Skin epidermis (tissue), 12 donors: Measurements from ENCODE around the gene MGST1.

ENCODE experiments used
- H3K27ac ChIP-seq, 21 experiments: fragments of 200-600 bp; sonication (generic) in 11 of 21; one replicate each; pipeline ENCODE4 v1.5.0; 2020; ENCODE audit warnings: mild to moderate bottlenecking in 3 of 21, inconsistent platforms in 2 of 21, moderate library complexity in 2 of 21
- H3K4me3 ChIP-seq, 7 experiments: fragments of 200-600 bp; sonication (generic) in 2 of 7; one replicate each; pipeline ENCODE4 v1.5.0; 2020; ENCODE audit warnings: inconsistent platforms in 2 of 7, mild to moderate bottlenecking in 2 of 7, moderate library complexity in 1 of 7

The MGST1 gene

GRCh38 chr12:16347391-16348298, at the start of gene MGST1:
MGST1 (plus strand) TSS chr12:16347645; CDS start chr12:16354253, 6,608 bp downstream.
- peak within 1 kb of the TSS in 19 of 21 experiments; percentile 56 to 85 (median 76) for H3K27ac ChIP-seq

DNA sequence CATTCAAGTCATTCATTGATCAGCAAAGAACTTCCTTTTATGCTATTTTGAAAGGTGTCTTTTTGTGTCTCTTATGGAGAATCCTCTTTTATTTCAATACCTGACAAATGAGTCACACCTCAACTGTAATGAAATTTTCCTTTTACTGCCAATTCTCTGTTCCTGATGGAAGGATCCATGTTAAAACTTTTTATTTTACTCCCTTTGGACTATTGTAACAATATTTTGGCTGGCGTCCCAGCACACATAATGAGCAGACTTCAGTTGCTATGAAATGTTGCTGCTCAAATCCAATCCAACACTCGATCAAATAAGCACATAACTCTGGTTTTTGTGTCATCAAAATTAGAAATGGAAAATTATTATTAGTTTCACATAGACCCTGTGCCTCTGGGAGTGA, 48.0 kb upstream of the MGST1 start:
- H3K4me3 ChIP-seq: no peak overlapping the region
- H3K27ac ChIP-seq: peak overlapping the region in 1 of 21 experiments; percentile 31

More at GRCh38 chr12:16347391-16348298, at the start of gene MGST1:
- H3K4me3 ChIP-seq: peak within 1 kb of the TSS; percentile 27 to 43 (median 35)

DNA sequence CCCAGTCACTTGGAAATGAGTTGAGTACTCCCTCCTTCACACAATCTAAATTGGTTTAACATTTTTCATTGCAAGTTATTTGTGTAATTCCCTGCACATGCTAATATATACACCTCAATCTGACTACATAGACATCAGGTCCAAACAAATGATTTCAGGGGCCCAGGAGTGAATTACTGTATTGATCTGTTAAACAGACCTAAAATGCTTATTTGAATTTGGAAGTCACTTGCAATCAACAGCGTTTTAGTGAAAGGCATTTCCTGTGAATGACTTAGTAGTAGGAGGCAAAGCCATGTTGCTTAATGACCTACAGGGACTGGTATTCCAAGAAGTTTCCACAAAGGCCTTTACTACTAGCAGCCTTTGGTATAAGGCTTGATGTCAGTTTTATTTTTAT, 47.3 kb upstream of the MGST1 start:
- H3K4me3 ChIP-seq: no peak overlapping the region
- peak overlapping the region in 1 of 21 experiments; percentile 31 for H3K27ac ChIP-seq

DNA sequence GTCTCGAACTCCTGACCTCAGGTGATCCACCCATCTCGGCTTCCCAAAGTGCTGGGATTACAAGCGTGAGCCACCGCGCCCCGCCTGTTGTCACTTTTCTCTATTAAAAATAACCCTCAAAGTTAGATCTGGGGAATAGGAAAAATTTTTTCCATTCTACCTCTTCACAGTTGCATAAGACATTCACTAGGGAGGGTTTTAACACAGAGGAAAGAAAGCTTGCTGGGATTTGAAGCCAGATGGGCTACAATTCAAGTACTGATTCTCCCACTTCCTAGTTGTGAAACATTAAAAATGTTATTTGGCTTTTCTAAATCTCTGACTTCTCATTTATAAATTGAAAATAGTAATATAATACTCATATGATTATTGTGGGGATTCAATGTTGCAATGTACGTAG, 46.7 kb upstream of the MGST1 start:
- Histone ChIP-seq H3K27ac (peak overlapping the region in 1 of 21 experiments; percentile 31), H3K4me3 (no peak overlapping the region)

DNA sequence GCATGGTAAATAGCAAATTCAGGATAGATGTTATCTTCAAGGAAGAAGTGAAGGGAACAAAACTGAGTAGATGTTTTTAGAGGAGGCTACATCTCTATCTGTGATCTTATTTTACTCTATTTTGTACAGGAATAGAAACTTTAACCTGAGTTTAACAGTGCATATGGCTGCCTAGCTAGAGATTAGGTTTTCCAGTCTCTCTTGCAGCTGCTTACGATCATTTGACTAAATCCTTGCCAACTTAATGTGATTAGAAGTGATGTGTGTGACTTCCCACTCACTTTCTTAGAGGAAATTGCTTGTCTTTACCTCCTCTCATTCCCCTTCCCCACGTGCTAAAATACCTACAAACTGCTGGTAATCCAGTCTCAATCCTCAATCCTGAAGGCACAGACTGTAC, 43.5 kb upstream of the MGST1 start:
- no peak overlapping the region for H3K4me3 ChIP-seq
- no peak overlapping the region for H3K27ac ChIP-seq

DNA sequence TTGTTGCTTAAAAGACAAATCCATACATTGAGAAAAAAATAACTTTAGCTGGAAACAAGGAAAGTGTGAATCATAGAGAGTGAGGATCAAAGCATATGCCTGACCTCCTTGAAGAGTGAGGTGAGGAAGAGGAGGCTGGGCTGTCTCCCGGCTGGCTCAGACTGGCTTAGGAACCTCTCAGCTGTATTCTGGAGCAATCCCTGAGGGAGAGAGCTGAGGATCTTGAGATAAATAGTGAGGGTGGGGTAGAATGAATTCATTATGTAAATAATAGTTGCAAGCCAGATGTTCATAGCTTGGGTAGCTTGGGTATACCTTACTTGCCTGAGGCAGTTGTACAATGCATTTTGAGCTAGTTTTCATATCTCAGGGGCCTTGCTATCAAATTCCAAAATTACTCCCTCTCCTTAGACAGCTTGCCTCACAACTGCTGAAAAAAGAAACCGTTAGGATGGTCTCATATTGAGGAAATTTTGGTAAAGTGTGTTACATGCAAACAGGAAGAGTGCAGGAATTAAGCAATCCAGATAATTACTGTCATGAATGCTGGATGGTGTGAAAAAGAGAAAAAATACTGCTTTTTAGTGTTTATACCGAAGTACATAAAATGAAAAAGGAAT, 39.5 kb upstream of the MGST1 start:
- H3K27ac ChIP-seq: no peak overlapping the region
- no peak overlapping the region for H3K4me3 ChIP-seq

DNA sequence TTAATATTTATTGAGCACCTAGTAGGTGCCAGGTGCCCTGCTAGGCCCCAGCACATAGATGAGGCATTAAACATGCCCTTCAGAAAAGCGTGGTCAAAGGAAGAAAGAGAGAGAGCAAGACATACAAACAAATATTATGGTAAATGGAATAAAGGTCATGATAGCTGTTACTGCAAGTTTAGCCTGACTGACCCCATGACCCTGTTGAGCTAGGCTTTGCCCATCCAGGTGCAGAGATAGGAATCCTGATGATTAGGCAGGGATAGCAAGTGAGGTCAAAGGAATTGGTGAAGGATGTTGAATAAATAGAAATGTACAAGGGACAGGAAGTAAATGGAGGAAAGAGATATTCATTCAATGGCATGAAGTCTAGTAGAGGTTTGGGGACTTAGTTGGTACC, 36.5 kb upstream of the MGST1 start:
- Histone ChIP-seq H3K4me3 (no peak overlapping the region), H3K27ac (no peak overlapping the region)

- Histone ChIP-seq H3K27ac (no peak overlapping the region), H3K4me3 (no peak overlapping the region)
Observed at GRCh38 chr12:16323010-16323409, 24.4 kb upstream of the MGST1 start.

DNA sequence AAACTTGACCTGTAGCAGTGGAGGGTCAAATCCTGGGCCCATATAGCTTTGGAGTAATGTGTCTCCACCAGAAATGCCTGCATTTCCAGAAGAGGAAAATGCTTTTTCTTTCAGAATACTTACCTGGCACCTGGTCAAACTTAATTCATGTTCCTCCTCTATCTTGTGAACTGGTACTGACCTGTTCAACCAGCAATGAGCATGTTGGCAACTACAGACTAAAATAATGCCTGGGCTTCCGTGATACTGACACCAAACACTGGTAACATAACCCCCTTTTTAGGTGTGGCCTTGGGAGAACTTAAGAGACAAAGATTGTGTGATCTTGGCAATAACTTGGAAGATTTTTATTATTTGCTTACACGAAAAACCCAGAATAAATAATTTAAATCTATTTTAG, 23.8 kb upstream of the MGST1 start:
- no peak overlapping the region for H3K27ac ChIP-seq
- H3K4me3 ChIP-seq: no peak overlapping the region

DNA sequence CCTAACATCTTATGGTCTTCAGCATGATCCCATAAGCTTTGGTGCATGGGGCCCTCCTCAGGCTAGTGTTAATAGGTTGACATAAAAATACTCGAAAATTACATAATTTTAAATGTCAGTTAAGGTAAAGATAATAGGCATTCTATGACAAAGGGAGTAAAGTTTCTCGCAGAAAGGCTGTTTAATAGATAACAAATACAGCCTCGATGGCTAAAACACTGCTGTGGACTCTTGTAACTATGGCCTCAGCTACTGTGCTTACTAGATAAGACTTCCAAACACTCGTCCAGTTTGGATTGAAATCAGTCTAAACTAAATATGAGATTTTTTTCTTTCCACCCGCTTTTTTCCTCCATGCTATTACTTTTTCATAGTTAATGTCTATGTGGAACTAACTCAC, 23.2 kb upstream of the MGST1 start:
- Histone ChIP-seq H3K27ac (no peak overlapping the region), H3K4me3 (no peak overlapping the region)

GRCh38 chr12:16324772-16325171, 22.7 kb upstream of the MGST1 start:
- no peak overlapping the region for H3K27ac ChIP-seq
- no peak overlapping the region for H3K4me3 ChIP-seq

DNA sequence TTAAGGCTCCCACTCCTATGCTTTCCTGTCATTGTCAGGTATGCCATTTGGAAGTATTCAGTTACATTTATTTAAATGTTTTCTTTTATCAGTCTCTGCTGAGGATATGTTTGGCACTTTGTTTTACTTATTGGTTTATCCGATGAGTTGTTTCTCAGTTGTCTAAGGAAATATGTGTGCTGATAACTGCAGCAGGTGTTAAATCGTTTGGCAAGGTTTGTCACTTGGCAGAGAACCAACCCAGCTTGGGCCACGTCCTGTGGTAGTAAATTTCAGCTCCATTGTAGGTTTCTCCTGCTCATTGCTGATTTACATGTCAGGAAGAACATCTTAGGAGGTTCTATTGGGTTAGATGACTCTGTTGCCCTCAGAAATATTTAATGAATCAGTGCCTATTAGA, 22.0 kb upstream of the MGST1 start:
- H3K4me3 ChIP-seq: no peak overlapping the region

DNA sequence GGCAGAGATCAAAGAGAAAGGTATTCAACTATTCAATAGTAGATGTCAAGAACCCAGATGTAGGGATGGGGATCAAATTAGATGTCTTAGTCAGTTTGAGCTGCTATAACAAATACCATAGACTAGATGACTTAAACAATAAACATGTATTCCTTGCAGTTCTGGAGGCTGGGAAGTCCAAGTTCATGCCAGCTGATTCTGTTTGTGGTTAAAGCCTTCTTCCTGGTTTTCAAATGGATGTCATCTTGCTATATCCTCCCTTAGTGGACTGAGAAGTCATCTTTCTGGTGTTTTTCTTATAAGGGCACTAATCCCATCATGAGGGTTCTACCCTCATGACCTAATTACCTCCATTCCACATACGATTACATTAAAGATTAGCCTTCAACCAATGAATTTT, 19.5 kb upstream of the MGST1 start:
- no peak overlapping the region for H3K27ac ChIP-seq

More for the DNA sequence above, 22.0 kb upstream of the MGST1 start:
- H3K27ac ChIP-seq: no peak overlapping the region

DNA sequence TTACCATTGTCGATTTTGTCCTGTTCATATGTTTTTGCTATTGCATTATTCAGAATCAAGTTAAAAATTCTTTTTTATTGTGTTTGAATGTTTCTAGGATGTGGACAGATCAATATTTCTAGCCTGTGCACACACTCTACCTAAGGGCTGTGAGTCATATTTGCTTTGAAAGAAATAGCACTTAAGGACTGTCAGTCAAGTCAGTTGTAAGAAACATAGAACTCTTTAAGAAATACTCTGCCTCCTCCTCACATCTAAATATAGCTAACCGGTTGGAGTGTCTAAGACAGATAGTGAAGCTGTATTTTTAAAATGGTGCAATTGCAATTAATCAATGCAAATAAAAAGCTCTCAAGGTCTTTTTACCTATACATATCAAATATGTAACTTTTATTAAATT, 17.9 kb upstream of the MGST1 start:
- no peak overlapping the region for H3K4me3 ChIP-seq
- H3K27ac ChIP-seq: no peak overlapping the region

More for the DNA sequence above, 19.5 kb upstream of the MGST1 start:
- H3K4me3 ChIP-seq: no peak overlapping the region

DNA sequence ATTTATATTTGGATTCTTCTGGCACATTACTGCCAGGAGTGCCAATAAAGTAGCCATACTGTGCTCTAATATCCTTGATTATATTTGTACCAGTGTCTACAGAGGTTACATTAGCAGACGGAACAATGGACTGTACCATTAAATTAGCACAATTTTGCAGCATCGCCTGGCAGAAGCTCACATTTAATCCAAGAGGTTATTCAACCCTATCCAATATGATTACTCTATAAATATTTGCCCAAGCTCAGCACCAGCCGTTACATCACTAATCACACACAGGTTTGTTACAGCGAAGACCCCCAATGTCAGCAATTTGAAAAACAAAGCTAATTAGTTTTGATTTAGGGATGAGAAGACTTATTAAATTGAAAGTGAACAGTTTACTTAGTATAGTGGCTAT, 16.9 kb upstream of the MGST1 start:
- Histone ChIP-seq H3K4me3 (no peak overlapping the region), H3K27ac (no peak overlapping the region)

DNA sequence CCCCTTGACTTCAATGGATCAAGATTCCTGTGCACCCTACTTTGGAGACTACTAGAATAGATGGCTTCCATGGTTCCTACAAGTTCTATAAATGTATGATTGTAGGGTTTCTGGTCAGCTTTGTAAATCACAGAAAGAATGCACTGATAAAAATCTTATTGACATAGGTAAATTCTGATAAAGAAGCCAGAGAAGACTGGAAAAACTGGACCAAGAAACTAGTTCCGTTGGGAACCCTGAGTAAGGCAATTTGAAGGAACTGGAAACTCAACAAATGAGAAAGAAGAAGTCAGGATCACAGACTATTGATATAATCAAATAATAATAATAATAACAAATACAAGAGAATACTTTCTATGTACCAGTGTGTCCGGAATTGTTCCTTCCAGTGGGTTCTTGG, 15.4 kb upstream of the MGST1 start:
- H3K27ac ChIP-seq: no peak overlapping the region
- no peak overlapping the region for H3K4me3 ChIP-seq

GRCh38 chr12:16335838-16336237, 11.6 kb upstream of the MGST1 start:
- no peak overlapping the region for H3K4me3 ChIP-seq
- no peak overlapping the region for H3K27ac ChIP-seq

DNA sequence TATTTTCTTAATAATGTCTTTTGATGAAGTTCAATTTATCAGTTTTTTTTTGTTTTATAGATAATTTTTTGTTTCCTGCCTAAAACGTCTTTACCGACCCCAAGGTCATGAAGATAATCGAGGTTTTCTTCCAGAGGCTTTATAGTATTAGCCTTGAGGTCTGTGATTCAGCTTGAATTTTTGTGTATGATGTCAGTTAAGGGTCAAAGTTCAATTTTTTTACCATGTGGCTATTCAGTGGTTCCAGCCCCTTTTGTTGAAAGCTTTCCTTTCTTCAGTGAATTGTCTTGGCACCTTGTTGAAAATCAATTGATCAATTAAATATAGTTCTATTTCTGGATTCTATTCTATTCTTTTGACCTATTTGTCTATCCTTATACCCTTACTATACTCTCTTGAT, 3.2 kb upstream of the MGST1 start:
- no peak overlapping the region for H3K4me3 ChIP-seq
- H3K27ac ChIP-seq: no peak overlapping the region

- Histone ChIP-seq H3K4me3 (no peak overlapping the region), H3K27ac (no peak overlapping the region)
Observed at GRCh38 chr12:16345105-16345504, 2.3 kb upstream of the MGST1 start.

- H3K27ac ChIP-seq: peak overlapping the region in 14 of 21 experiments; percentile 69 to 83 (median 78)
- H3K4me3 ChIP-seq: peak overlapping the region in 6 of 7 experiments; percentile 29 to 43 (median 36)
Observed at GRCh38 chr12:16346958-16347357, 487 bp upstream of the MGST1 start.
